ENCODE results near the gene GLIPR1. TPM values are rescaled to one million over a fixed set of nuclear protein-coding genes. Genes with fewer than 3 reads are reported as not detected.
A peak's percentile ranks its signal among the peaks of the same experiment; 100 is the strongest.
"Not testable (repeated sequence)": the region's sequence is repeated elsewhere in the genome, so short reads cannot be mapped to it uniquely, and the experiment has no call there.

Gene GLIPR1
- total RNA-seq, 1 donor from 2014 or later, result 0.22 TPM

- no peak overlapping the region for H3K27ac Mint-ChIP-seq
- peaks cover 13% of the 10 kb centered on the region for H3K4me1 Mint-ChIP-seq (ENCODE audit: low read depth)
- H3K4me3 Mint-ChIP-seq (ENCODE audit: low read depth), result no peak overlapping the region
- no peaks in the 10 kb centered on the region for H3K27me3 Mint-ChIP-seq
- no peaks in the 10 kb centered on the region for H3K36me3 Mint-ChIP-seq (ENCODE audit: insufficient read depth)
- no peak for TF ChIP-seq CTCF (IDR thresholded peaks at IDR 0.05; ENCODE audit: unreplicated experiment)
- DNase-seq (ENCODE audit: low spot score, unreplicated experiment), result no peak
- H3K9me3 Mint-ChIP-seq (ENCODE audit: low read depth), result peaks cover 23% of the 10 kb centered on the region
Measured at GRCh38 chr12:75439930-75440329, 40.6 kb upstream of the GLIPR1 start.

GRCh38 chr12:75441687-75442449 is 38.7 kb upstream of the GLIPR1 start:
- H3K9me3 Mint-ChIP-seq (ENCODE audit: low read depth); DNase-seq (ENCODE audit: low spot score, unreplicated experiment); H3K27me3 Mint-ChIP-seq; H3K27ac Mint-ChIP-seq; H3K36me3 Mint-ChIP-seq (ENCODE audit: insufficient read depth); H3K4me3 Mint-ChIP-seq (ENCODE audit: low read depth): not testable (repeated sequence)
- H3K4me1 Mint-ChIP-seq (ENCODE audit: low read depth), result peaks cover 15% of the 10 kb centered on the region

DNA sequence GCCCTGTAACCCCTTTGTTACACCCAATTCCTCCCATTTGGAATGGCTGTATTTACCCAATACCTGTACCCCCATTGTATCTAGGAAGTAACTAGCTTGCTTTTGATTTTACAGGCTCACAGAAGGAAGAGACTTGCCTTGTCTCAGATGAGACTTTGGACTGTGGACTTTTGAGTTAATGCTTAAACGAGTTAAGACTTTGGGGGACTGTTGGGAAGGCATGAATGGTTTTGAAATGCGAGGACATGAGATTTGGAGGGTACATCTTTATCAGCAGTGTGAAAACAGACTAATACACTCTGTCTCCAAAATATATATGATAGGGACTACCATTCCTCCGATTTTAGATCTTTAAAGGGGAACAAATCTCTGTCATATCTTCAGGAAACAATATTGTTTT is 38.1 kb upstream of the GLIPR1 start:
- H3K4me1 Mint-ChIP-seq (ENCODE audit: low read depth), result peaks cover 15% of the 10 kb centered on the region
- not testable (repeated sequence) for H3K36me3 Mint-ChIP-seq (ENCODE audit: insufficient read depth); H3K27me3 Mint-ChIP-seq; DNase-seq (ENCODE audit: low spot score, unreplicated experiment); H3K27ac Mint-ChIP-seq; H3K9me3 Mint-ChIP-seq (ENCODE audit: low read depth); H3K4me3 Mint-ChIP-seq (ENCODE audit: low read depth)

DNA sequence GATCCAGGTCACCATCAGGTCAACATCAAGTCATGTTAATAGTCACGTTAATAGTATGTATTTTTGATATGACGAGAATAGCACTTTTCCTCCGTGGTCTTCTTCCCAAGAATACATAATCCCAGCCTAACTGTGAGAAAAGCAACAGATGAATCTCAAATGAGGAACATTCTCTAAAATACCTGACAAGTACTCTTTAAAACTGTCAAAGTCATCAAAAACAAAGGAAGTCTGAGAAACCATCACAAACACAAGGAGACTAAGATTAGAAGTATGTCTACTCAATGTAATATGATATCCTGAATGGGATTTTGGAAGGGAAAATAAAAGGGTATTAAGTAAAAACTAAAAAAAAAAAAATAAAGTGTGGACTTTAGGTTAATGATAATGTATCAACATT is 36.8 kb upstream of the GLIPR1 start:
- H3K27ac Mint-ChIP-seq, result no peak overlapping the region
- H3K4me3 Mint-ChIP-seq (ENCODE audit: low read depth), result no peak overlapping the region
- no peaks in the 10 kb centered on the region for H3K27me3 Mint-ChIP-seq
- H3K36me3 Mint-ChIP-seq (ENCODE audit: insufficient read depth), result no peaks in the 10 kb centered on the region
- DNase-seq (ENCODE audit: low spot score, unreplicated experiment), result no peak
- no peak for TF ChIP-seq CTCF (IDR thresholded peaks at IDR 0.05; ENCODE audit: unreplicated experiment)
- peaks cover 15% of the 10 kb centered on the region for H3K4me1 Mint-ChIP-seq (ENCODE audit: low read depth)
- H3K9me3 Mint-ChIP-seq (ENCODE audit: low read depth), result peaks cover 9% of the 10 kb centered on the region

DNA sequence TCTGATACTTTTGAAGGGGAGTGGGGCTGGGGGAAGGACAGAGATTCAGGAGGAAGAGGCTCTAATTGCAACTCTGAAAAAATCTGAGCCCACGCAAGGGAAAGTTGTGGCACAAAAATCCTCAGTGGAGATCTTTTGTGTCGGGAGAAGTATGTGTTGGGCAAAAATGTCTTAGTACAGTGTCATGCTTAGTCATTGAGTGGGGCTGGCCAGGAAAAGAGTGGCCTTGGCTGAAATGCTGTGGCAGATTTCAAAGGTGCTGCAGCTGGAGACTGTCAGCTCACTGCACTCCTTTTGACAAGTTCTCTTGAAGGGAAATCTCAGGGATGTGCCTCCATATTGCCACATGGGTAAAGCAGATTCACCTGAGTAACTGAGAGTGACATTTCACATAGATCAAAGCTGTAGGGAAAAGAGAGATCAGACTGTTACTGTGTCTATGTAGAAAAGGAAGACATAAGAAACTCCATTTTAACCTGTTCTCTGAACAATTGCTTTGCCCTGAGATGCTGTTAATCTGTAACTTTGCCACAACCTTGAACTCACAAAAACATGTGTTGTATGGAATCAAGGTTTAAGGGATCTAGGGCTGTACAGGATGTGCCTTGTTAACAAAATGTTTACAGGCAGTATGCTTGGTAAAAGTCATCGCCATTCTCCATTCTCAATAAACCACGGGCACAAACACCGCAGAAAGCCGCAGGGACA is 36.0 kb upstream of the GLIPR1 start:
- TF ChIP-seq CTCF (IDR thresholded peaks at IDR 0.05; ENCODE audit: unreplicated experiment), result no peak
- Mint-ChIP-seq H3K4me1 (ENCODE audit: low read depth) (peaks cover 15% of the 10 kb centered on the region), H3K27ac (peak overlapping the region; percentile 85), H3K36me3 (ENCODE audit: insufficient read depth) (no peaks in the 10 kb centered on the region), H3K4me3 (ENCODE audit: low read depth) (no peak overlapping the region), H3K9me3 (ENCODE audit: low read depth) (peaks cover 9% of the 10 kb centered on the region), H3K27me3 (no peaks in the 10 kb centered on the region)
- no peak for DNase-seq (ENCODE audit: low spot score, unreplicated experiment)

DNA sequence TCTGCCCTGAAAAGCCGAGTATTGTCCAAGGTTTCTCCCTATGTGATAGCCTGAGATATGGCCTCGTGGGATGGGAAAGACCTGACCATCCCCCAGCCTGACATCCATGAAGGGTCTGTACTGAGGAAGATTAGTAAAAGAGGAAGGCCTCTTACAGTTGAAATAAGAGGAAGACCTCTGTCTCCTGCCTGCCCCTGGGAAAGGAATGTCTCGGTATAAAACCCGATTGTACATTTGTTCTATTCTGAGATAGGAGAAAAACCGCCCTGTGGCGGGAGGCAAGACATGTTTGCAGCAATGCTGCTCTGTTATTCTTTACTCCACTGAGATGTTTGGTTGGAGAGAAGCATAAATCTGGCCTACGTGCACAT is 35.4 kb upstream of the GLIPR1 start:
- H3K27ac Mint-ChIP-seq; H3K4me3 Mint-ChIP-seq (ENCODE audit: low read depth); H3K27me3 Mint-ChIP-seq; H3K36me3 Mint-ChIP-seq (ENCODE audit: insufficient read depth); DNase-seq (ENCODE audit: low spot score, unreplicated experiment); H3K9me3 Mint-ChIP-seq (ENCODE audit: low read depth): not testable (repeated sequence)
- H3K4me1 Mint-ChIP-seq (ENCODE audit: low read depth), result peaks cover 15% of the 10 kb centered on the region

- no peak overlapping the region for H3K4me3 Mint-ChIP-seq (ENCODE audit: low read depth)
- no peak overlapping the region for H3K27ac Mint-ChIP-seq
- H3K27me3 Mint-ChIP-seq, result no peaks in the 10 kb centered on the region
- no peak for TF ChIP-seq CTCF (IDR thresholded peaks at IDR 0.05; ENCODE audit: unreplicated experiment)
- H3K9me3 Mint-ChIP-seq (ENCODE audit: low read depth), result peaks cover 3% of the 10 kb centered on the region
- H3K4me1 Mint-ChIP-seq (ENCODE audit: low read depth), result peaks cover 15% of the 10 kb centered on the region
- no peak for DNase-seq (ENCODE audit: low spot score, unreplicated experiment)
- no peaks in the 10 kb centered on the region for H3K36me3 Mint-ChIP-seq (ENCODE audit: insufficient read depth)
Measured at GRCh38 chr12:75446857-75447256, 33.7 kb upstream of the GLIPR1 start.

Data from progenitor cell of endocrine pancreas (in vitro differentiated cells).